C4-2B (cell line): ENCODE data around the gene C2CD4C.
"Not testable (repeated sequence)": the region's sequence is repeated elsewhere in the genome, so short reads cannot be mapped to it uniquely, and the experiment has no call there.

Experiments used
- H3K27ac ChIP-seq: fragments of 450-650 bp; 2 replicates; pipeline ENCODE4 v1.5.1; 2017
- ZFX ChIP-seq: fragments of 450-650 bp; IDR thresholded peaks from 2 replicates; pipeline ENCODE4 v1.6.1; 2017
- TF ChIP-seq, protein P1 (sequence below): fragments of 450-650 bp; conservative IDR thresholded peaks from 2 replicates; pipeline ENCODE4 v1.5.1; 2017; ENCODE audit warnings: mild to moderate bottlenecking

C2CD4C gene

DNA sequence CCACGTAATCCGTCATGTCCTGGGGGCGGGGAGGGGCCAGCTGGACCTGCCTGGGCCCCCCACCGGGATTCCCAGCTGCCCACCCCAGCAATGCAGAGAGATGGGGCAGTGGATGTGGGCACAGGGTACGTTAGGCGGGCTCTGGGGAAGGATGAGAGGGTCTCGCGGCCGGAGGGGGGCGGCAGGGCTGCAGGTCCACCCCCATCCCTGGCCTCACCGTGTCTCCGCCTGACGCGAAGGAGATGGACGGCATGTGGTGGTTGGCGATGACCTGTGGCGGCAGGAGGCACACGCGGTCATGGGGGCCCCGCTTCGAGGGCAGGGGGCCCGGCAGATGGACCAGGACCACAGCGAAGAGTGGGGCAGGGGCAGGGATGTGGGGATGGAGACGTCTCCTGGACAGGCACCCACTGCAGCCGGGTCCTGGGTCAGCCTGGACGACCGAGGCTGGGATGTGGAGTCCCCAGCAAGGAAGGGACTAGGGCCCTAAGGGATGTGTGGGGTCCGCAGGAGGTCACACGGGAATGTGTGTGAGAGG, 27.5 kb upstream of the C2CD4C start:
- TF ChIP-seq, protein P1, sequence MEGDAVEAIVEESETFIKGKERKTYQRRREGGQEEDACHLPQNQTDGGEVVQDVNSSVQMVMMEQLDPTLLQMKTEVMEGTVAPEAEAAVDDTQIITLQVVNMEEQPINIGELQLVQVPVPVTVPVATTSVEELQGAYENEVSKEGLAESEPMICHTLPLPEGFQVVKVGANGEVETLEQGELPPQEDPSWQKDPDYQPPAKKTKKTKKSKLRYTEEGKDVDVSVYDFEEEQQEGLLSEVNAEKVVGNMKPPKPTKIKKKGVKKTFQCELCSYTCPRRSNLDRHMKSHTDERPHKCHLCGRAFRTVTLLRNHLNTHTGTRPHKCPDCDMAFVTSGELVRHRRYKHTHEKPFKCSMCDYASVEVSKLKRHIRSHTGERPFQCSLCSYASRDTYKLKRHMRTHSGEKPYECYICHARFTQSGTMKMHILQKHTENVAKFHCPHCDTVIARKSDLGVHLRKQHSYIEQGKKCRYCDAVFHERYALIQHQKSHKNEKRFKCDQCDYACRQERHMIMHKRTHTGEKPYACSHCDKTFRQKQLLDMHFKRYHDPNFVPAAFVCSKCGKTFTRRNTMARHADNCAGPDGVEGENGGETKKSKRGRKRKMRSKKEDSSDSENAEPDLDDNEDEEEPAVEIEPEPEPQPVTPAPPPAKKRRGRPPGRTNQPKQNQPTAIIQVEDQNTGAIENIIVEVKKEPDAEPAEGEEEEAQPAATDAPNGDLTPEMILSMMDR: no peak
- TF ChIP-seq ZFX: no peak
- H3K27ac ChIP-seq: no peak overlapping the region

DNA sequence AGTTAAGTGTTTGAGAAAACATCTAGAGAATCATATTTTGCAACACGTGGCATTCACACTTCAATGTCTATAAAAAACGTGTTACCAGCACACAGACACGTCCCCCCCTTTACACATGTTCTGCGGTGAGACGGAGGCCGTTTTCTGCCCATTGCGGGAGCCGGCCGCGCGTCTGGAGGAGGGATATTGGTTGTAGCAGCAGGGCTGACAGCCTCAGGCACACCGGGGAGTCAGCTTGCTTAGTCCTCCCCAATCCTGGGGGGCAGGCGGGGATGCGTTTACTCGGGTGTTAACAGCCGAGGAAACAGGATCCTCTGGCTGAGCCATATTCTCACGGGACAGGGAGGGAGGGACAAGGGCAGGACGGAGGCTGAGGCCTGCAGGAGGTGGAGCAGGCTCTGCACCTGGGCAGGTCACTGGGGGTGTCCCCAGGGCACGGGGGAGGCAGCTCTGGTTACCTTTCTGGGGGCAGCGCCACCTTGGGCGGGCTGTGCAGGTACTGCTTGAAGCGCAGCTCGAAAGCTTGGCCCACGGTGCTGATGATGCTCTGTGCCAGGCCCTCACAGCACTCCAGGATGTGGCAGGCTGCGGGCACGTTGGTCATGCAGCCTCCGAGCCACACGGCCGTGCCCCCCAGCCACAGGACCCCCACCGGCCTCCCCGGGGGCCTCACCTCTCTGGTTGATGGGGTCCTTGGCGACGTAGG, 26.9 kb upstream of the C2CD4C start:
- no peak overlapping the region for H3K27ac ChIP-seq
- TF ChIP-seq, protein P1: no peak
- TF ChIP-seq ZFX: no peak

DNA sequence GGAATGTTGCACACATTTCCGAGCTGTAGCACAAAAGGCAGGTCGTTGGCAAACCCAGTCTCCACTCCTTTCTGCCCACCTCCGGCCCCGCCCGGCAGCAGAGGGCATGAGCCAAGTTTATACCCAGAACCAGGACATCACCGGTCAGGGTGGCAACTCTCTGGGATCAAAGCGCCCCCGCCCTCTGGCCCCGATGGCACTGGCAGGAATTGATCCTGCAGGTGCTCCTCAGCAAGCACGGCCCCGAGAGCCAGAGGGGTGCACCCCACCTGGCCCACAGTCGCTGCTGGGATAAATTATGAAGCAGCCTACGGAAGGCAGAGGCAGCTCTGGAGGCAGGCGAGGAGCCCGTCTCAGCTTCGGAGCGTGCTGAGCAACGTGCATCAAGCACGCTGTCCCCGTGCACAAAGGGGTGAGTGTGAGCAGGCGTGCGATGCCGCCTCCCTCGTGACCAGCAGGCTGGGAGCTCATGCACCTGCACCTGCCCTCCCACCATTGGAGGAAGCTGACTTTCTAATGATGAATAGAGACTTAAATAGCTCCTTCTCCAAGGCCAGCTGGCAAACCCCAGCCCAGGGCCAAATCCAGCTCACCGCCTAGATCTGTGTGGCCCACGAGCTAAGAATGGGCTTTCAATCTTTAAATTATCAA, 26.2 kb upstream of the C2CD4C start:
- H3K27ac ChIP-seq: no peak overlapping the region
- no peak for TF ChIP-seq ZFX
- TF ChIP-seq, protein P1: no peak

DNA sequence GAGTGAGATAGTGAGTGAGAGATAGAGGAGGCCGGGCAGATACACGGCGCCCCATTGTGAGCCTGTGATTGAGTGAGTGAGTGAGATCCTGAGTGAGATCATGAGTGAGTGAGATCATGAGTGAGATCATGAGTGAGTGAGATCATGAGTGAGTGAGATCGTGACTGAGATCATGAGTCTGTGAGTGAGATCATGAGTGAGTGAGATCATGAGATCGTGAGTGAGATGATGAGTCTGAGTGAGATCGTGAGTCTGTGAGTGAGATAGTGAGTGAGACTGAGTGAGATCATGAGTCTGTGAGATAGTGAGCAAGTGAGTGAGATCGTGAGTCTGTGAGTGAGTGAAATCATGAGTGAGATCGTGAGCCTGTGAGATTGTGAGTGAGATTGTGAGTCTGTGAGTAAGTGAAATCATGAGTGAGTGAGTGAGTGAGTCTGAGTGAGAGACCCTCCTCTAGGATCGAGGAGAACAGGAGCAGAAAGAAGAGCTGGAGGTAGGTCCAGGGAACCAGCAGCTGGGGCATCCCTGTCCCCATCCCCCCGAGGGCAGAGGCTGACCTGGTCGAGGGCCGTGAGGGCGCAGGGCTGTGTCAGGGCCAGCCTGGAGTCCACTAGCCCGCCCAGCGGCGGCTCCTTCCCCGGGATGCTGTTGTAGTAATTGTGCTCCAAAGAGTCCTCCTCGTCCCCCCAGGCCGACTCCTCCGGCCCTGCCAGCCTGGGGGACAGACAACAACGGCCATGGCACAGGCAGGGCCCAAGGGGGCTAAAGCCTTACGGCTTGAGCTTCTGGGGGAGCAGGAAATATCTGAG, 25.4 kb upstream of the C2CD4C start:
- TF ChIP-seq ZFX: no peak
- TF ChIP-seq, protein P1: no peak
- H3K27ac ChIP-seq: no peak overlapping the region

DNA sequence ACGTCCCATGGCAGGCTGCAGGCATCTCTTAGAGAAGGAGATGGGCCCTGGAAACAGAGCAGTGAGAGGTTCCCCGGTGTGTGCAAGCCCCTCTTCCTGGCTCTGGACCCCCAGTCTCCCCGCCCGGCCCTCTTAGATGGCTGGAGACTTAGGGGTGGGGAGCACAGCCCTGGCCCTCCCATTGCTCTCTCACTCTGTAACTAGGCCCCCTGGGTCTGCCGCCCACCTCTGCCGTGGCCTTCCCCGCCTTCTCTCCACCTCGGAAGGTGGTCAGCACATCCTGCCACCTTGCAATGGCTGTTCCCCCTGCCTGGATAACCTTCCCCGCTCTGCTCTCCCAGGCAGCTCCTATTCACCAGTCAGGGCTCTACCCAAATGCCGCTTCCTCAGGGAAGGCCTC, 21.8 kb upstream of the C2CD4C start:
- no peak overlapping the region for H3K27ac ChIP-seq

DNA sequence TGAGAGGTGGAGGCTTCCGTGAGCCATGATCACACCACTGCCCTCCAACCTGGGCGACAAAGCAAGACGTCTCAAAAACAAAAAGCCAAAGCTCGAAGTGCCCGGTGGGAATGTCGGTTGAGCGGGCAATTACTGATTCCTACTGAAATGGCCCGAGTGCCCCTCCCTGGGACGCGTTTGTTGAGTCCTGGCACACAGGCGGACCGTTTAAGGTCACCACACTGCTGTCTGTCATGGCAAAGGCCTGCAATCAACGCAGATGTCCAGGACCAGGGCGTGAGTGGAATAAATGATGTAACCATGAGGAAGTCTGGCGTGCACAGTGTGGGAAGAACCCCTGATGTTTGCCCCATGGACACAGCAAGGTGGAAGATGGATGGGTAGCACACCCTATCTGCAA, 19.2 kb upstream of the C2CD4C start:
- no peak for TF ChIP-seq ZFX
- TF ChIP-seq, protein P1: no peak
- no peak overlapping the region for H3K27ac ChIP-seq

More for the DNA sequence above, 21.8 kb upstream of the C2CD4C start:
- TF ChIP-seq, protein P1: no peak
- no peak for TF ChIP-seq ZFX

DNA sequence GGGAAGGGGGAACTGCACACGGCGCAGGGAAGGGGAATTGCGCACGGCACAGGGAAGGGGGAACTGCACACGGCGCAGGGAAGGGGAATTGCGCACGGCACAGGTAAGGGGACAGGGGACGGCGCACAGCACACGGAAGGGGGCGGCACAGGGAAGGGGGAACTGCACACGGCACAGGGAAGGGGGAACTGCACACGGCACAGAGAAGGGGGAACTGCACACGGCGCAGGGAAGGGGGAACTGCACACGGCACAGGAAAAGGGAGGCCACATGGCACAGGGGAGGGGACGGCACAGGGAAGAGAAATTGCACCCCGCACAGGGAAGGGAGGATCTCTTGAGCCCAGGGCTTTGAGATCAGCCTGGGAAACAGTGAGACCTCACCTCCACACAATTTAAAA, 18.7 kb upstream of the C2CD4C start:
- H3K27ac ChIP-seq: not testable (repeated sequence)
